Activated B cell treated with CpG ODN at 0.5 μM for 24 hours (primary cell): ENCODE data around the gene PQBP1. TPM values are rescaled to one million over a fixed set of nuclear protein-coding genes. Genes with fewer than 3 reads are reported as not detected.

ENCODE experiments used
- ATAC-seq: fragments of 200-7000 bp; cut with Tn5 transposase; one replicate; pipeline ENCODE4 v1.10.0; 2021; ENCODE audit warnings: low read depth, mild to moderate bottlenecking, moderate library complexity
- CTCF ChIA-PET: fragments of 350-600 bp; sonication (Branson Sonifier 250); formaldehyde crosslinking; loops from one replicate; lab custom pipeline; 2021; ENCODE audit warnings: antibody characterized with exemption; lab: Charles Lee
- POLR2A ChIA-PET: fragments of 350-600 bp; sonication (Branson Sonifier 250); formaldehyde crosslinking; loops from one replicate; lab custom pipeline; 2021; ENCODE audit warnings: antibody characterized with exemption; lab: Charles Lee
- DNase-seq: peaks from one replicate; pipeline ENCODE4 v3.0.0; 2022
- H3K27ac Mint-ChIP-seq: one replicate; pipeline ENCODE4 v1.8.0; 2020; ENCODE audit warnings: mixed read lengths
- H3K27me3 Mint-ChIP-seq: one replicate; pipeline ENCODE4 v1.8.0; 2021; ENCODE audit warnings: mixed read lengths
- H3K36me3 Mint-ChIP-seq: one replicate; pipeline ENCODE4 v1.8.0; 2021; ENCODE audit warnings: low read depth, mixed read lengths
- H3K4me1 Mint-ChIP-seq: one replicate; pipeline ENCODE4 v1.8.0; 2021; ENCODE audit warnings: mixed read lengths
- H3K4me3 Mint-ChIP-seq: one replicate; pipeline ENCODE4 v1.8.0; 2020; ENCODE audit warnings: mild to moderate bottlenecking, mixed read lengths
- H3K9me3 Mint-ChIP-seq: one replicate; pipeline ENCODE4 v1.8.0; 2020; ENCODE audit warnings: mixed read lengths
- CTCF ChIP-seq: fragments of 200-600 bp; IDR thresholded peaks from one replicate; pipeline ENCODE4 v1.8.0; 2022; ENCODE audit warnings: antibody characterized with exemption, mild to moderate bottlenecking
- intact Hi-C: fragments of 100-400 bp; cut with micrococcal nuclease; formaldehyde crosslinking; loops from one replicate; pipeline ENCODE4 v1.15.1; 2024
- total RNA-seq: library from RNA; stranded (reverse); gene quantifications from 2 replicates; pipeline ENCODE4 v1.2.3, GENCODE V29; 2022

PQBP1 gene
- total RNA-seq, 1 donor from 2014 or later: 81.6 TPM

- intact Hi-C loops: loop anchor here (1.0 to 10.0 kb wide), 3 partner anchors 14 to 1076 kb away; partner anchors contain the start of genes PQBP1, TIMM17B and ZNF81
- CTCF ChIA-PET: no interaction called here
- H3K36me3 Mint-ChIP-seq: peaks cover 47% of the 10 kb centered on the region
- no peaks in the 10 kb centered on the region for H3K9me3 Mint-ChIP-seq
- H3K4me3 Mint-ChIP-seq: peak overlapping the region; percentile 94
- ATAC-seq: peak; percentile 6
- H3K27ac Mint-ChIP-seq: peak overlapping the region; percentile 94
- peaks cover 52% of the 10 kb centered on the region for H3K4me1 Mint-ChIP-seq
- H3K27me3 Mint-ChIP-seq: no peaks in the 10 kb centered on the region
- POLR2A ChIA-PET: interaction anchor here (0.6 to 16.0 kb wide), 13 partner anchors 8 to 279 kb away, joined by 3 to 718 read pairs (median 8); partner anchors contain the start of genes OTUD5, PQBP1, TFE3 and TIMM17B
- TF ChIP-seq CTCF: no peak
- no peak for DNase-seq
Observed at GRCh38 chrX:48910926-48911411, 13.2 kb downstream of the PQBP1 start.

- H3K9me3 Mint-ChIP-seq: no peaks in the 10 kb centered on the region
- H3K4me1 Mint-ChIP-seq: peaks cover 55% of the 10 kb centered on the region
- intact Hi-C loops: loop anchor here (1.0 to 10.0 kb wide), 3 partner anchors 14 to 1077 kb away; partner anchors contain the start of genes PQBP1, TIMM17B and ZNF81
- H3K36me3 Mint-ChIP-seq: peaks cover 52% of the 10 kb centered on the region
- ATAC-seq: peak; percentile 74
- peak within 1 kb of the TSS; percentile 94 for H3K27ac Mint-ChIP-seq
- peak; percentile 76 for DNase-seq
- peak within 1 kb of the TSS; percentile 94 for H3K4me3 Mint-ChIP-seq
- ChIA-PET CTCF (interaction anchor here (1.2 kb wide), 1 partner anchor 20 kb away, joined by 4 read pairs; no protein-coding TSS in a partner anchor), POLR2A (interaction anchor here (0.6 to 16.0 kb wide), 21 partner anchors 9 to 280 kb away, joined by 3 to 718 read pairs (median 4); partner anchors contain the start of genes GRIPAP1, HDAC6, KCND1 and OTUD5)
- no peak for TF ChIP-seq CTCF
- H3K27me3 Mint-ChIP-seq: no peaks in the 10 kb centered on the region
Observed at GRCh38 chrX:48911412-48912182, 13.9 kb downstream of the PQBP1 start, which contains the start of gene SLC35A2. Gene SLC35A2 (minus strand): TSS chrX:48911646. CDS start chrX:48911636, 10 bp downstream.

- Mint-ChIP-seq H3K9me3 (no peaks in the 10 kb centered on the region), H3K36me3 (peaks cover 65% of the 10 kb centered on the region), H3K27me3 (no peaks in the 10 kb centered on the region), H3K4me1 (peaks cover 59% of the 10 kb centered on the region), H3K4me3 (peak overlapping the region; percentile 64), H3K27ac (peak overlapping the region; percentile 12)
- ChIA-PET CTCF (no interaction called here), POLR2A (interaction anchor here (0.5 to 16.0 kb wide), 5 partner anchors 10 to 138 kb away, joined by 5 to 718 read pairs (median 11); partner anchors contain the start of genes GRIPAP1, PQBP1 and TIMM17B)
- ATAC-seq: no peak
- intact Hi-C loops: loop anchor here (10.0 kb wide), 2 partner anchors 281 to 1079 kb away; partner anchors contain the start of gene ZNF81
- no peak for TF ChIP-seq CTCF
- no peak for DNase-seq
Observed at GRCh38 chrX:48913605-48914366, 16.1 kb downstream of the PQBP1 start.

- CTCF ChIA-PET: interaction anchor here (1.3 kb wide), 2 partner anchors 21 to 28 kb away, joined by 3 read pairs; no protein-coding TSS in a partner anchor
- peak overlapping the region; percentile 97 for H3K4me3 Mint-ChIP-seq
- no peaks in the 10 kb centered on the region for H3K27me3 Mint-ChIP-seq
- peaks cover 68% of the 10 kb centered on the region for H3K36me3 Mint-ChIP-seq
- TF ChIP-seq CTCF: no peak
- peaks cover 62% of the 10 kb centered on the region for H3K4me1 Mint-ChIP-seq
- intact Hi-C loops: loop anchor here (5.0 to 10.0 kb wide), 3 partner anchors 87 to 1080 kb away; partner anchors contain the start of genes GRIPAP1 and ZNF81
- ATAC-seq (no peak), DNase-seq (no peak)
- H3K9me3 Mint-ChIP-seq: no peaks in the 10 kb centered on the region
- peak overlapping the region; percentile 30 for H3K27ac Mint-ChIP-seq
- POLR2A ChIA-PET: interaction anchor here (0.5 to 16.0 kb wide), 7 partner anchors 13 to 137 kb away, joined by 3 to 718 read pairs (median 4); partner anchors contain the start of genes PQBP1 and TIMM17B
Observed at GRCh38 chrX:48914593-48915493, 17.1 kb downstream of the PQBP1 start.
